Fibroblast of lung (primary cell): ENCODE measurements around the gene SLITRK3.

ENCODE experiments used
- CTCF ChIP-seq, 2 donors: IDR thresholded peaks in 1 of 2; conservative IDR thresholded peaks in 1 of 2; 1 replicate in 1 of 2; 2 replicates in 1 of 2; pipeline ENCODE4 v1.5.1; 2011 to 2012; ENCODE audit warnings: low read length in 2 of 2, control low read depth in 1 of 2, inconsistent platforms in 1 of 2, low read depth in 1 of 2, mild to moderate bottlenecking in 1 of 2
- EZH2 ChIP-seq: IDR thresholded peaks from 2 replicates; pipeline ENCODE4 v1.5.1; 2012; ENCODE audit warnings: low read length, control low read depth, mild to moderate bottlenecking; ENCODE audit errors: missing control alignments

GRCh38 chr3:165192610-165193192, 3.5 kb downstream of the SLITRK3 start:
- TF ChIP-seq CTCF (conservative IDR thresholded peaks at IDR 0.05 in 1 of 2, IDR thresholded peaks at IDR 0.05 in 1 of 2; ENCODE audit: low read depth in 1 of 2, low read length in 2 of 2) (no peak), EZH2 (no peak)
